ENCODE results near the gene GRK7. TPM values are rescaled to one million over a fixed set of nuclear protein-coding genes. Genes with fewer than 3 reads are reported as not detected.

Gene GRK7
- total and polyA plus RNA-seq, 9 of the 15 experiments (the other 6 are each of a cell fraction or from before 2014, with no cell fraction given), result 0.01 to 0.08 (median 0.04) TPM; not detected in 3

DNA sequence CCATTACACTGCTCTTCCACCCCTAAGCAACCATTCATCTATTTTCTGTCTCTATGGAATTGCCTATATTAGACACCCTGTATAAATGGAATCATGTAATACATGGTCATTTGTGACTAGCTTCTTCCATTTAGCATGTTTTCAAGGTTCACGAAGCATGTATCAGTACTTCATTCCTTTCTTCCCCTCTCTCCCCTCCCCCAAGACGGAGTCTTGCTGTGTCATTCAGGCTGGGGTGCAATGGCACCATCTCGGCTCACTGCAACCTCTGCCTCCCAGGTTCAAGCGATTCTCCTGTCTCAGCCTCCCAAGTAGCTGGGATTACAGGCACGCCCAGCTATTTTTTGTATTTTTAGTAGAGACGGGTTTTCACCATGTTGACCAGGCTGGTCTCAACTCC is 40.3 kb downstream of the GRK7 start (continued):
- TF ChIP-seq, protein P1, sequence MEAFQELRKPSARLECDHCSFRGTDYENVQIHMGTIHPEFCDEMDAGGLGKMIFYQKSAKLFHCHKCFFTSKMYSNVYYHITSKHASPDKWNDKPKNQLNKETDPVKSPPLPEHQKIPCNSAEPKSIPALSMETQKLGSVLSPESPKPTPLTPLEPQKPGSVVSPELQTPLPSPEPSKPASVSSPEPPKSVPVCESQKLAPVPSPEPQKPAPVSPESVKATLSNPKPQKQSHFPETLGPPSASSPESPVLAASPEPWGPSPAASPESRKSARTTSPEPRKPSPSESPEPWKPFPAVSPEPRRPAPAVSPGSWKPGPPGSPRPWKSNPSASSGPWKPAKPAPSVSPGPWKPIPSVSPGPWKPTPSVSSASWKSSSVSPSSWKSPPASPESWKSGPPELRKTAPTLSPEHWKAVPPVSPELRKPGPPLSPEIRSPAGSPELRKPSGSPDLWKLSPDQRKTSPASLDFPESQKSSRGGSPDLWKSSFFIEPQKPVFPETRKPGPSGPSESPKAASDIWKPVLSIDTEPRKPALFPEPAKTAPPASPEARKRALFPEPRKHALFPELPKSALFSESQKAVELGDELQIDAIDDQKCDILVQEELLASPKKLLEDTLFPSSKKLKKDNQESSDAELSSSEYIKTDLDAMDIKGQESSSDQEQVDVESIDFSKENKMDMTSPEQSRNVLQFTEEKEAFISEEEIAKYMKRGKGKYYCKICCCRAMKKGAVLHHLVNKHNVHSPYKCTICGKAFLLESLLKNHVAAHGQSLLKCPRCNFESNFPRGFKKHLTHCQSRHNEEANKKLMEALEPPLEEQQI (IDR thresholded peaks at IDR 0.05), result 0 out of 2 replicates have a peak, but pooled peaks have one; percentile 43
- peak; percentile 71 for TF ChIP-seq NFE2 (IDR thresholded peaks at IDR 0.05; ENCODE audit: low read depth)
- TF ChIP-seq DPF2 (IDR thresholded peaks at IDR 0.05), result peak; percentile 26; the same call in 1 of the 2 replicates
- TF ChIP-seq ARID1B (IDR thresholded peaks at IDR 0.05), result 0 out of 2 replicates have a peak, but pooled peaks have one; percentile 30
- peak; percentile 61 for TF ChIP-seq ZNF316 (IDR thresholded peaks at IDR 0.05)

DNA sequence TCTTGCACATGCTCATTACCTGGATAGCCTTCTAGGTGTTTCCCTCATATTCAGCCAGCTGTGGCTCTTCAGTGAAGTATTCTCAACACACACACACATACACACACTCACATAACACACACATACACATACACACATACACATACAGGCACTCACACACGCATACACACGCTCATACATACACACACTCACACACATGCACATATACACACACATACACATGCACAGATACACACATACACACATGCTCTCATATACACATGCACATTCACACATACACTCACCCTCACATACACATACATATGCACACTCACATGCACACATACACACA is 41.2 kb downstream of the GRK7 start:
- H3K27ac ChIP-seq (ENCODE audit: extremely low read depth, low read depth, low read length), result peak overlapping the region; percentile 92
- H3K9me3 ChIP-seq (replicated peaks; ENCODE audit: control insufficient read depth, insufficient read depth, low read depth, low read length), result no peaks in the 10 kb centered on the region; the same call in 1 of the 2 replicates
- ATAC-seq, result no peak
- H3K27me3 ChIP-seq (ENCODE audit: control insufficient read depth in 2 of 2, insufficient read depth in 2 of 2, low read length in 2 of 2), result no peaks in the 10 kb centered on the region; a peak in 1 of 5 replicates
- peaks cover 5% of the 10 kb centered on the region for H3K9me1 ChIP-seq (ENCODE audit: control insufficient read depth, insufficient read depth, low read length)
- no peak overlapping the region for H3K4me3 ChIP-seq
- peak overlapping the region in 1 of 2 experiments; percentile 49; a peak in 2 of 4 replicates for H3K9ac ChIP-seq (ENCODE audit: insufficient read depth in 1 of 2, low read depth in 2 of 2, low read length in 2 of 2)
- 88% methylated on average over 2 of the region's 2 CpGs for WGBS (ENCODE audit: insufficient coverage, low coverage, missing lambda C conversion rate)
- in situ Hi-C loops (cut with MboI) (no loop called here), intact Hi-C loops (cut with micrococcal nuclease) (no loop called here)
- H4K20me1 ChIP-seq (replicated peaks; ENCODE audit: control insufficient read depth, insufficient read depth, low read length), result no peaks in the 10 kb centered on the region
- H2AFZ ChIP-seq (ENCODE audit: low read depth, low read length), result no peak overlapping the region
- H3K4me1 ChIP-seq (replicated peaks in 1 of 2; ENCODE audit: control insufficient read depth in 2 of 2, insufficient read depth in 2 of 2, low read length in 2 of 2), result peaks cover 20 to 39% of the 10 kb centered on the region in 2 experiments; a peak in 4 of 5 replicates
- no peak for FAIRE-seq
- ChIA-PET CTCF (ENCODE audit: low intra/inter-chr PET ratio) (interaction anchor here (0.5 kb wide), 1 partner anchor 22 kb away, joined by 5 read pairs; no protein-coding TSS in a partner anchor), POLR2A (no interaction called here)
- no TSS peak for BruUV-seq (replicated peaks)
- no peak for DNase-seq (ENCODE audit: extremely low read depth in 1 of 4, low spot score in 3 of 4)
- H3K36me3 ChIP-seq (ENCODE audit: control insufficient read depth, insufficient read depth, low read length), result no peaks in the 10 kb centered on the region; the same call in 2 of the 3 replicates
- peak overlapping the region; percentile 75 for H3K4me2 ChIP-seq (ENCODE audit: insufficient read depth, low read length)
- no peaks in the 10 kb centered on the region for H3K79me2 ChIP-seq (ENCODE audit: control insufficient read depth, insufficient read depth, low read length)
- TF ChIP-seq PTRF (tag; IDR thresholded peaks at IDR 0.05) (no peak), KDM1A (IDR thresholded peaks at IDR 0.05) (no peak), ZFP30 (CRISPR knock-in tag; IDR thresholded peaks at IDR 0.05; ENCODE audit: borderline replicate concordance) (no peak), CBFA2T3 (IDR thresholded peaks at IDR 0.05) (no peak)
- TF ChIP-seq, protein P2, sequence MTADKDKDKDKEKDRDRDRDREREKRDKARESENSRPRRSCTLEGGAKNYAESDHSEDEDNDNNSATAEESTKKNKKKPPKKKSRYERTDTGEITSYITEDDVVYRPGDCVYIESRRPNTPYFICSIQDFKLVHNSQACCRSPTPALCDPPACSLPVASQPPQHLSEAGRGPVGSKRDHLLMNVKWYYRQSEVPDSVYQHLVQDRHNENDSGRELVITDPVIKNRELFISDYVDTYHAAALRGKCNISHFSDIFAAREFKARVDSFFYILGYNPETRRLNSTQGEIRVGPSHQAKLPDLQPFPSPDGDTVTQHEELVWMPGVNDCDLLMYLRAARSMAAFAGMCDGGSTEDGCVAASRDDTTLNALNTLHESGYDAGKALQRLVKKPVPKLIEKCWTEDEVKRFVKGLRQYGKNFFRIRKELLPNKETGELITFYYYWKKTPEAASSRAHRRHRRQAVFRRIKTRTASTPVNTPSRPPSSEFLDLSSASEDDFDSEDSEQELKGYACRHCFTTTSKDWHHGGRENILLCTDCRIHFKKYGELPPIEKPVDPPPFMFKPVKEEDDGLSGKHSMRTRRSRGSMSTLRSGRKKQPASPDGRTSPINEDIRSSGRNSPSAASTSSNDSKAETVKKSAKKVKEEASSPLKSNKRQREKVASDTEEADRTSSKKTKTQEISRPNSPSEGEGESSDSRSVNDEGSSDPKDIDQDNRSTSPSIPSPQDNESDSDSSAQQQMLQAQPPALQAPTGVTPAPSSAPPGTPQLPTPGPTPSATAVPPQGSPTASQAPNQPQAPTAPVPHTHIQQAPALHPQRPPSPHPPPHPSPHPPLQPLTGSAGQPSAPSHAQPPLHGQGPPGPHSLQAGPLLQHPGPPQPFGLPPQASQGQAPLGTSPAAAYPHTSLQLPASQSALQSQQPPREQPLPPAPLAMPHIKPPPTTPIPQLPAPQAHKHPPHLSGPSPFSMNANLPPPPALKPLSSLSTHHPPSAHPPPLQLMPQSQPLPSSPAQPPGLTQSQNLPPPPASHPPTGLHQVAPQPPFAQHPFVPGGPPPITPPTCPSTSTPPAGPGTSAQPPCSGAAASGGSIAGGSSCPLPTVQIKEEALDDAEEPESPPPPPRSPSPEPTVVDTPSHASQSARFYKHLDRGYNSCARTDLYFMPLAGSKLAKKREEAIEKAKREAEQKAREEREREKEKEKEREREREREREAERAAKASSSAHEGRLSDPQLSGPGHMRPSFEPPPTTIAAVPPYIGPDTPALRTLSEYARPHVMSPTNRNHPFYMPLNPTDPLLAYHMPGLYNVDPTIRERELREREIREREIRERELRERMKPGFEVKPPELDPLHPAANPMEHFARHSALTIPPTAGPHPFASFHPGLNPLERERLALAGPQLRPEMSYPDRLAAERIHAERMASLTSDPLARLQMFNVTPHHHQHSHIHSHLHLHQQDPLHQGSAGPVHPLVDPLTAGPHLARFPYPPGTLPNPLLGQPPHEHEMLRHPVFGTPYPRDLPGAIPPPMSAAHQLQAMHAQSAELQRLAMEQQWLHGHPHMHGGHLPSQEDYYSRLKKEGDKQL (CRISPR knock-in tag; IDR thresholded peaks at IDR 0.05; ENCODE audit: borderline replicate concordance), result no peak
- TF ChIP-seq, protein P3, sequence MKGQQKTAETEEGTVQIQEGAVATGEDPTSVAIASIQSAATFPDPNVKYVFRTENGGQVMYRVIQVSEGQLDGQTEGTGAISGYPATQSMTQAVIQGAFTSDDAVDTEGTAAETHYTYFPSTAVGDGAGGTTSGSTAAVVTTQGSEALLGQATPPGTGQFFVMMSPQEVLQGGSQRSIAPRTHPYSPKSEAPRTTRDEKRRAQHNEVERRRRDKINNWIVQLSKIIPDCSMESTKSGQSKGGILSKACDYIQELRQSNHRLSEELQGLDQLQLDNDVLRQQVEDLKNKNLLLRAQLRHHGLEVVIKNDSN (CRISPR knock-in tag; IDR thresholded peaks at IDR 0.05), result peak; percentile 49; the same call in 1 of the 2 replicates
- TF ChIP-seq, protein P4, sequence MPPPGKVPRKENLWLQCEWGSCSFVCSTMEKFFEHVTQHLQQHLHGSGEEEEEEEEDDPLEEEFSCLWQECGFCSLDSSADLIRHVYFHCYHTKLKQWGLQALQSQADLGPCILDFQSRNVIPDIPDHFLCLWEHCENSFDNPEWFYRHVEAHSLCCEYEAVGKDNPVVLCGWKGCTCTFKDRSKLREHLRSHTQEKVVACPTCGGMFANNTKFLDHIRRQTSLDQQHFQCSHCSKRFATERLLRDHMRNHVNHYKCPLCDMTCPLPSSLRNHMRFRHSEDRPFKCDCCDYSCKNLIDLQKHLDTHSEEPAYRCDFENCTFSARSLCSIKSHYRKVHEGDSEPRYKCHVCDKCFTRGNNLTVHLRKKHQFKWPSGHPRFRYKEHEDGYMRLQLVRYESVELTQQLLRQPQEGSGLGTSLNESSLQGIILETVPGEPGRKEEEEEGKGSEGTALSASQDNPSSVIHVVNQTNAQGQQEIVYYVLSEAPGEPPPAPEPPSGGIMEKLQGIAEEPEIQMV (tag; conservative IDR thresholded peaks at IDR 0.05; ENCODE audit: low read depth), result 0 out of 2 replicates have a peak, but pooled peaks have one; percentile 0

Measured in K562 (cell line).